ENCODE results near the gene CABLES1.

- TF ChIP-seq POLR2AphosphoS5 (IDR thresholded peaks at IDR 0.05; ENCODE audit: borderline replicate concordance, low read depth, low read length) (no peak), EZH2 (IDR thresholded peaks at IDR 0.05) (no peak)
Measured at GRCh38 chr18:23239885-23240608, 104.8 kb downstream of the CABLES1 start.

Data from SK-N-MC (cell line).